Type B pancreatic cell (in vitro differentiated cells): ENCODE data around the gene EPX. TPM values are rescaled to one million over a fixed set of nuclear protein-coding genes. Genes with fewer than 3 reads are reported as not detected.

Source experiments
- DNase-seq: peaks from one replicate; pipeline ENCODE4 v3.0.0; 2021; ENCODE audit warnings: mixed read lengths; ENCODE audit not compliant: unreplicated experiment; ENCODE audit errors: extremely low spot score
- H3K27ac Mint-ChIP-seq: 2 replicates; pipeline ENCODE4 v1.8.0; 2021; ENCODE audit warnings: mild to moderate bottlenecking, mixed read lengths
- H3K27me3 Mint-ChIP-seq: 2 replicates; pipeline ENCODE4 v1.8.0; 2021; ENCODE audit warnings: mixed read lengths
- H3K36me3 Mint-ChIP-seq: 2 replicates; pipeline ENCODE4 v1.8.0; 2021; ENCODE audit warnings: mixed read lengths
- H3K4me1 Mint-ChIP-seq: one replicate; pipeline ENCODE4 v1.8.0; 2021; ENCODE audit warnings: mixed read lengths; ENCODE audit not compliant: unreplicated experiment
- H3K4me3 Mint-ChIP-seq: 2 replicates; pipeline ENCODE4 v1.8.0; 2021; ENCODE audit warnings: mild to moderate bottlenecking, mixed read lengths
- H3K9me3 Mint-ChIP-seq: 2 replicates; pipeline ENCODE4 v1.8.0; 2021; ENCODE audit warnings: mixed read lengths
- total RNA-seq: library from RNA; stranded (reverse); gene quantifications from 2 replicates; pipeline ENCODE4 v1.2.1, GENCODE V29; 2021; ENCODE audit warnings: low replicate concordance
- TF ChIP-seq, protein P1 (sequence below): fragments of 200-600 bp; sonication (generic); conservative IDR thresholded peaks from 2 replicates; pipeline ENCODE4 v1.5.0; 2021; ENCODE audit warnings: antibody characterized with exemption, mild to moderate bottlenecking

EPX gene
- total RNA-seq, 1 donor from 2014 or later = not detected

DNA sequence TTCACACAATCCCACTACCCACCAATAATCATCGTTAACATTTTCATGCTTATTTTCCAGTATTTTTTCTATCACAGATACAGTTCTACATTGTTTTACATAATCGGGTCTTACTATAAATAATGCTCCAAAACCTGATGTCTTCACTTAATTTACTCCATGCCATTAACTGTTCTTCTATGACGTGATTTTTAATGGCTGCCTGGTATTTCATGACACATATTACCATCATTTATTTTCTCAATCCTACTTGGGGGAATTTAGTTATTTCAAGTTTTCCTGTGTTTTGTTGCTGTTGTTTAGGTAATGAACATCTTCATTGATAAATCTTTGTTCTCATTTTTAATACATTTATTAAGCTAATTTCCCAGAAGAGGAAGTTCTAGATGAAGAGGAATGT lies 60.6 kb downstream of the EPX start:
- Mint-ChIP-seq H3K27ac (no peak overlapping the region), H3K4me3 (no peak overlapping the region), H3K9me3 (no peaks in the 10 kb centered on the region), H3K36me3 (no peaks in the 10 kb centered on the region), H3K4me1 (no peaks in the 10 kb centered on the region), H3K27me3 (peaks cover 89% of the 10 kb centered on the region)
- no peak for DNase-seq
- TF ChIP-seq, protein P1, sequence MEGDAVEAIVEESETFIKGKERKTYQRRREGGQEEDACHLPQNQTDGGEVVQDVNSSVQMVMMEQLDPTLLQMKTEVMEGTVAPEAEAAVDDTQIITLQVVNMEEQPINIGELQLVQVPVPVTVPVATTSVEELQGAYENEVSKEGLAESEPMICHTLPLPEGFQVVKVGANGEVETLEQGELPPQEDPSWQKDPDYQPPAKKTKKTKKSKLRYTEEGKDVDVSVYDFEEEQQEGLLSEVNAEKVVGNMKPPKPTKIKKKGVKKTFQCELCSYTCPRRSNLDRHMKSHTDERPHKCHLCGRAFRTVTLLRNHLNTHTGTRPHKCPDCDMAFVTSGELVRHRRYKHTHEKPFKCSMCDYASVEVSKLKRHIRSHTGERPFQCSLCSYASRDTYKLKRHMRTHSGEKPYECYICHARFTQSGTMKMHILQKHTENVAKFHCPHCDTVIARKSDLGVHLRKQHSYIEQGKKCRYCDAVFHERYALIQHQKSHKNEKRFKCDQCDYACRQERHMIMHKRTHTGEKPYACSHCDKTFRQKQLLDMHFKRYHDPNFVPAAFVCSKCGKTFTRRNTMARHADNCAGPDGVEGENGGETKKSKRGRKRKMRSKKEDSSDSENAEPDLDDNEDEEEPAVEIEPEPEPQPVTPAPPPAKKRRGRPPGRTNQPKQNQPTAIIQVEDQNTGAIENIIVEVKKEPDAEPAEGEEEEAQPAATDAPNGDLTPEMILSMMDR = no peak

Other genes starting within 250 kb of the EPX start
- gene CUEDC1, start 237.3 kb upstream of the EPX start, total RNA-seq = 29.8 and 31.3 TPM in 2 replicates
- 53.3 and 73.2 TPM in 2 replicates for gene VEZF1, start 204.5 kb upstream of the EPX start, total RNA-seq
- 200 and 306 TPM in 2 replicates for gene SRSF1, start 185.5 kb upstream of the EPX start, total RNA-seq
- 41.6 and 42.5 TPM in 2 replicates for gene DYNLL2, start 109.3 kb upstream of the EPX start, total RNA-seq
- gene OR4D1, start 44.3 kb upstream of the EPX start, total RNA-seq = not detected in 2 replicates
- not detected in 2 replicates for gene OR4D2, start 25.7 kb upstream of the EPX start, total RNA-seq
- 21.9 and 33.2 TPM in 2 replicates for gene MKS1, start 26.5 kb downstream of the EPX start, total RNA-seq
- not detected in 2 replicates for gene LPO, start 45.9 kb downstream of the EPX start, total RNA-seq
- not detected in 2 replicates for gene MPO, start 88.2 kb downstream of the EPX start, total RNA-seq
- gene TSPOAP1, start 136.1 kb downstream of the EPX start, total RNA-seq = 9.7 and 18.4 TPM in 2 replicates
- 75.7 and 82.9 TPM in 2 replicates for gene SUPT4H1, start 159.5 kb downstream of the EPX start, total RNA-seq
- 14.0 and 21.8 TPM in 2 replicates for gene RNF43, start 224.8 kb downstream of the EPX start, total RNA-seq